ENCODE data around the gene USP37.
A peak's percentile ranks its signal among the peaks of the same experiment; 100 is the strongest.

The USP37 gene, protein sequence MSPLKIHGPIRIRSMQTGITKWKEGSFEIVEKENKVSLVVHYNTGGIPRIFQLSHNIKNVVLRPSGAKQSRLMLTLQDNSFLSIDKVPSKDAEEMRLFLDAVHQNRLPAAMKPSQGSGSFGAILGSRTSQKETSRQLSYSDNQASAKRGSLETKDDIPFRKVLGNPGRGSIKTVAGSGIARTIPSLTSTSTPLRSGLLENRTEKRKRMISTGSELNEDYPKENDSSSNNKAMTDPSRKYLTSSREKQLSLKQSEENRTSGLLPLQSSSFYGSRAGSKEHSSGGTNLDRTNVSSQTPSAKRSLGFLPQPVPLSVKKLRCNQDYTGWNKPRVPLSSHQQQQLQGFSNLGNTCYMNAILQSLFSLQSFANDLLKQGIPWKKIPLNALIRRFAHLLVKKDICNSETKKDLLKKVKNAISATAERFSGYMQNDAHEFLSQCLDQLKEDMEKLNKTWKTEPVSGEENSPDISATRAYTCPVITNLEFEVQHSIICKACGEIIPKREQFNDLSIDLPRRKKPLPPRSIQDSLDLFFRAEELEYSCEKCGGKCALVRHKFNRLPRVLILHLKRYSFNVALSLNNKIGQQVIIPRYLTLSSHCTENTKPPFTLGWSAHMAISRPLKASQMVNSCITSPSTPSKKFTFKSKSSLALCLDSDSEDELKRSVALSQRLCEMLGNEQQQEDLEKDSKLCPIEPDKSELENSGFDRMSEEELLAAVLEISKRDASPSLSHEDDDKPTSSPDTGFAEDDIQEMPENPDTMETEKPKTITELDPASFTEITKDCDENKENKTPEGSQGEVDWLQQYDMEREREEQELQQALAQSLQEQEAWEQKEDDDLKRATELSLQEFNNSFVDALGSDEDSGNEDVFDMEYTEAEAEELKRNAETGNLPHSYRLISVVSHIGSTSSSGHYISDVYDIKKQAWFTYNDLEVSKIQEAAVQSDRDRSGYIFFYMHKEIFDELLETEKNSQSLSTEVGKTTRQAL

DNA sequence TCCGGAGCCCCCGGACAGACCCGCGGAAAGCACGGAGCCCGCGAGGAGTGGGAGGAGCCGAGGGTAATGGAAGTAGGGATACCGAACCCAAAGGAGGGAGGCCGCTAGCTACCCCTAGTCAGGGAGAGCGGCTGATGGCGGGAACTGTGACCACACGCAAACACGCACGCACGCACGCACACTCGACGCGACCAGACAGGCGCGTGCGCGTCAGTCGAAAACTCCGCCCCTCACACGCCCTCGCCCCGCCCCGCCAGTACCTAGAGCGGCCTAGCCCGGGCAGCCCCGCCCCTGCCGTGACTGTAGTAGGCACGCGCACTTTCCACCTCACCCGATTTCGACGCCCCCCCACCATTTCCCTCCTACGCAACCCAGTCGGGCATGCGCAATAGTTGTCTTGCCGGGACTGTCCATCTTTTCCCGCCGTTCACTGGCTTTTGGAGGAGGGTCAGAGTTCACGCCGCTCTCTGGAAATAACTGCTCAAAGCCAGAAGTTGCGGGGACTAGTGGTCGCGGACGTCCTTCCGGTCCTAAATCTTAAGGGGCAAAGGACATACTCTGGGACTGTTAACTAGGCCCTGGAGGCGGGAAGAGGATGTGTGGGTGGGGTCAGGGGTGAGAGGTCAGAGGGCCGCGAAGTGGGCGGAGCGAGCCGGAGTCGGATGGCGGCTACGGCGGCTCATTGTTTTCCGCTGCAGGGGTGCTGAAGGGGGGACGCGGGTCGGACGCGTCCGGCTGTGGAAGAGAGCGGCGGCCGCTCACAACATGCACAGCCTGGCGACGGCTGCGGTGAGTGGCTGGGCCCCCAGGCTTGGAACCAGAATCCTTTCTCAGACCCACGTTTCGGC, at the start of gene USP37, which contains the start of gene CNOT9:
TSS of gene USP37 (minus strand) at position 162 of the 848 bp plus-strand sequence. CDS start 9,698 bp downstream, outside the sequence.
TSS of gene CNOT9 (plus strand) at position 650 of the 848 bp plus-strand sequence. CDS start at position 766, 116 bp downstream.
- peak; percentile 98 for DNase-seq

DNA sequence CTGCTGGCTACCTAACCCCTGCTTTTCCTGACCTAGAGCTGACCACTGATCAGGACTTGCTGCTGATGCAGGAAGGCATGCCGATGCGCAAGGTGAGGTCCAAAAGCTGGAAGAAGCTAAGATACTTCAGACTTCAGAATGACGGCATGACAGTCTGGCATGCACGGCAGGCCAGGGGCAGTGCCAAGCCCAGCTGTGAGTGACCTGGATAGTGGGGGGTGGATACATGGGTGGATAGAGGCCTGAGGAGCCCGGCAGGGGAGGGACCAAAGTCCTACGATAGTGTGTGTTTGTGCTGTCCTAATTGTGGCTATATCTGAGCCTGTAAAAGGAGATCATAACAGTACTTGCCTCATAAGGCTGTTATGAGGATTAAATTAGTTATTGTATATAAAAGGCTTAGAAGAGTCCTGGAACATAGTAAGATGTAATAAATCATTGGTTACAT, 47.7 kb upstream of the USP37 start:
- DNase-seq: no peak

DNA sequence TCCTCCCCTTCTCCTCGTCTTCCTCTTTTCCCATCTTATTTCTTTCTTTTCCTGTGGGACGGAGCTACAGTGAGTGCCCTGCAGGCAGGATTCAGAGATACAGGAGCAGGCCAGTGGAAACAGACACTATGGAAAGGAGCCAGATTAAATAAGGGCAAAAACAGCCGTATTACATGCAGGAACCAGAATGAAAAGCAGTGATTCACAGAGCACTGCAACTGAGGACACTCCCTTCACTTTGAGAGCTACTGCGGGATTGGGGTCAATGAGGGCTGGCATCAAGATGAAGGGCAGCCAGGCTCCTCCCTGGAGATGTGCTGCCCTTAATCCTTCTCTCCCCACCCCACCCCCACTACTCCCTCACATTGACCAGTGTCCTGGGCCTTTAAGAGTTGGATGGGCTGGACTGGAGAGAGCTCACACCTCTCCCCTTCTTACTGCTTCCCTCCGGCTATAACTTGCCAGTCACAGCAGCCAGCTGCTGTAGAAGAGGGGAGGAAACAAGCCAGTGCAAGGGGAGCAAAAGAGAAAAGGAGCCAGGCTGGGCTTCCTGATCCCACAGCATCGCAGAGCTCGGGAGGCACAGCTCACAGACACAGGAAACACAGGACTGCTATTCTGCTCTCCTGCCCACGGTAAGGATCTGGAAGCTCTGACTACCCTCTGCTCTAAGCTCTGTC, 39.4 kb upstream of the USP37 start, which contains the start of gene PLCD4:
TSS of gene PLCD4 (plus strand) at position 464 of the 680 bp plus-strand sequence. CDS start 7,841 bp downstream, outside the sequence.
- DNase-seq: no peak

DNA sequence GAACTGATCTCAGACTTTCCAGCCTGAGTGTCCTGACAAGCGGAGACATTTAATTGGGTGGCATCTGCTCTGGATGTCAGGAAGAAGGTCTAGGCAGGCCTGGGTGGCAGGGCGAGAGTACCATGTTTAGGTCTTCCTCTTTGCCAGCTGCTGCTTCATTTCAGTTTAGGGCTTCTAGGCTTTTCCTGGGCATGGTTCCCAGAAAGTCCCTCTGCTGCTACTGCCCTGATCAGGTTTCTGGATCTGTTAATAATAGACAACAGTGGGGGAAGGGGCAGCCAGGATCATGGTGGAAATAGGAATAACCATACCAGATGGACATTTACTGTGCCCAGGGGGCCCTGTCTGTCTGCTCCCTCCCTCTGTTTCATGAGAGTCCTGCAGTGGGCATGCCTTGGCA, 37.3 kb upstream of the USP37 start:
- no peak for DNase-seq

DNA sequence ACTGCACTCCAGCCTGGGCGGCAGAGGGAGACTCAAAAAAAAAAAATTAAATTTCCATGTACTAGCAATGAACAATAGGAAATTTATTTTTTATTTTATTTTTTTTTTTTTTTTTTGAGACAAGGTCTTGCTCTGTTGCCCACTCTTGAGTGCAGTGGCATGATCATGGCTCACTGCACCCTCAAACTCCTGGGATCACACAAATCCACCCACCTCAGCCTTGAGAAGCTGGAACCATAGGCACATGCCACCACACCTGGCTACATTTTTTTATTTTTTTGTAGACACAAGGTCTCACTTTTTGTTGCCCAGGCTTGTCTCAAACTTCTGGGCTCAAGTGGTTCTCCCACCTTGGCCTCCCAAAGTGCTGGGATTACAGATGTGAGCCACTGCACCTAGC, 17.4 kb upstream of the USP37 start:
- DNase-seq: no peak

DNA sequence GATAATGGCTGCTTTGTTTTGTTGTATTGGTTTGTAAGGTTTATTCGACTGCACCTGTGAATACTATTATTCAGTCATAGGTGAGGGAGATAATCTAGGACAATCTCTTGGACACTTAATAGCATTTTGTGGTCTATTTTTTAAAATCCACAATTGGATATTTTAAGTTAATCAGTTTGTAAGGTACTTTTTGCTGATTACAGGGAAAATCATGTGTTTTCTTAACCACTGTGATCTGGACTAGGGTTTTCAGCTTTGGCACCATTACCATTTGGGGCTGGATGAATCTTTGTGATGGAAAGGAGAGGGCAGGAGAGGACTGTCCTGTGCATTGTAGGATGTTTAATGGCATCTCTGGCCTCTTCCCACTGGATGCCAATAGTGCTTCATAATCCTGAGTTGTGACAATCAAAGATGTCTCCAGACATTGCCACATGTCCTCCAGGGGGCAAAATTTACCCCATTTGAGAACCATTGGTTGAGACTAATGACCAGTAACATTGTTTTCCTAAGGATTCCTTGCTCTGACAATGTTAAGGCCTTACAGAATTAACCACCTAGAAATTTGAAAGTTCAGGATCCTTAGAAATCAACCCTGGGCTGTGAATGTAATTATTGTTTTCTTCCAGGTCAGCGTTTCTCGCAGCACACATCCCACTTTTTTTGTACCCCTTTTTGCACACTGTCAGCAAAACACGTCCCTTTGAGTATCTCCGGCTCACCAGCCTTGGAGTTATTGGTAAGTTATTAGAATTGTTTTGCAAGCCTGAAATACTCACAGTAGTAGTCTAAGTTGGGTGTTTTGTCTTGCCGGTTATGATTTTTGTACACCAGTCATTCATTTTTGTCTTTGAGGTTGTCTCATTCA, 16.1 kb upstream of the USP37 start:
- DNase-seq: no peak

DNA sequence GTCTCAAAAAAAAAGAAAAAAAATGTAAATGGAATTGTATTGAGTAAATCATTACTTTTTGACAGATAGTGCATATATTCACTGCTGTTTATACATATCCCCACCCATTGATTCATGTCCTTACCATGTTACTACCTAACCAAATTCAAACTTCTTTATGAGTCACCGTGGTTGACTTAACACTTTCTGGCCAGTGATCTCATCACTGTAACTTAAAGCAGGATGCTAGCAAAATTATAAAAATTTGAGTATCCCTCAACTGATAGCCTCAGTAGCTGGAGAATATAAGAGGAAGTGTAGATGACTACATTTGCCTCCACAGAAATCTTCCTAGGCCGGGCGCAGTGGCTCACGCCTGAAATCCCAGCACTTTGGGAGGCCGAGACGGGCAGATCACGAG, 13.9 kb upstream of the USP37 start:
- no peak for DNase-seq

DNA sequence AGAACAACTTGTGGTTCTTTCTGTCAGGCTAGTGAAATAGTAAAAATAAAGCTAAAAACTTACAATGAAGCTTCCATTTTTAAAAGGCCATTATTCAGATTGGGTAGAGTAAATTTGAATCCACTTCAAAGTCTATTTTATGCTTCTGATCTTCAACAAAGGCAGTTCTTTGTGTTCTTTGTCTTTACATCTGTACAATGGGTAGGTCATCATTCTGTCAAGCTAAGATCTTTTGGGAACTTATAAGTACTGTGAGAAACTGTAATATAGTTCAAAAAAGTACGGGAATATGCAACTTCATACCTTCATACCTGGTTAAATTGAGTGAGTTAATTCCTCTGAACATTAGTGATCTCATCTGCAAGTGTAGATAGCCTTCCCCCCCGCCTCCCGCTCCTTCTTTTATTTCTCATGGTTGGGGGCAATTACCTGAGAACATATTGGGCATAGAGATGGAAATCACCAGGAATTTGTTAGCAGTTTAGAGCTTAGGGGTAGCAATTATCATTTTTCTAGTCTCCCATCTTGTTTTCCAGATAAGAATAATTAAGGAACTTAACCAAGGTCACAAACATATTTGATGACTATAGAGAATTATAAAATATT, 10.2 kb upstream of the USP37 start:
- no peak for DNase-seq

DNA sequence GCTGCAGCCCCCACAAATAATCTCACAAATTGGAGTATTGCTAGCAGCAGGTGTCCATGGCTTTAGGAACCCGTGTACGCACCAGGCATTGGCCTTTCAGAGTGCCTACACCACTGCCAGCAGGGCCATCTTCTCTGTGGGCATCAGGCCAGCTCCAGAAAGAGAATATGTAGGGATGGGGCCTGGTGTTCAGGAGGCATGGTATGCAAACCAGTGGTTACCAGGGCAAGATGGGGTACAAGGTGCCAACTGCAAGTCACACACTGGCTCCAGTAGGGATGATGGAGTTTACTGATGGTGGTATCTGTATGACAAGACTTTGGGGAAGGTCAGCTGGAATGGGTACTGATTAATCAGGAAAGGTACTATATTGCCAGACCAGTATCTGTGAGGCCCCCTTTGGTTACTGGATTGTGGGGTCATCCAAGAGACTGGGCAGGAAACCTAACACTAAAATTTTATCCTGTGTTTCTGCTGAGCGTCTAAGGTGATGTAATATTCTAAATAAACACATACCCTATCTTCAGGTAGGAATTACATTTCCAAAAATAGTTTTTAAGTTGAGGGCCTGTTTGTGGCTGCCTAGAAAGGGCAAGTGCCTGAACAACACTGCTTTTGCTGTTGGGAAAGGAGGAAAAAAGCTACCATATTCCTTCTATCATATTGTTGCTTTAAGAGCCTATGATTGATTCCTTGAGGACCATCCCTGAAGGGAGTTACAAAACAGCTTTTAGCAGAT, 9.5 kb upstream of the USP37 start:
- no peak for DNase-seq

DNA sequence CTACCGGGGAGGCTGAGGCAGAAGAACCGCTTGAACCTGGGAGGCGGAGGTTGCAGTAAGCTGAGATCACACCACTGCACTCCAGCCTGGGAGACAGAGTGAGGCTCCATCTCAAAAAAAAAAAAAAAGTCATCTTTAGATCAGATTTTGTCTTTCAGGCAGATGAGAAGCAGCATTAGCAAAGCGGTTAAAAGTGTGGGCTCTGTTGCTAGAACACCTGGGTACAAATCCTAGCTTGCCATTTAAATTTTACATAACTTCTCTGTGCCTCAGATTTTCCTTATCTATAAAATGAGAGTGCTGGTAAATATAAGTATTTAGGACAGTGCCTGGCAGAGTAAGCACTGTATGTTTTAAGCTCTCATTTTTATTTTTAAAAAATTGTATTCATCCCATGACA, 8.7 kb upstream of the USP37 start:
- DNase-seq: no peak

DNA sequence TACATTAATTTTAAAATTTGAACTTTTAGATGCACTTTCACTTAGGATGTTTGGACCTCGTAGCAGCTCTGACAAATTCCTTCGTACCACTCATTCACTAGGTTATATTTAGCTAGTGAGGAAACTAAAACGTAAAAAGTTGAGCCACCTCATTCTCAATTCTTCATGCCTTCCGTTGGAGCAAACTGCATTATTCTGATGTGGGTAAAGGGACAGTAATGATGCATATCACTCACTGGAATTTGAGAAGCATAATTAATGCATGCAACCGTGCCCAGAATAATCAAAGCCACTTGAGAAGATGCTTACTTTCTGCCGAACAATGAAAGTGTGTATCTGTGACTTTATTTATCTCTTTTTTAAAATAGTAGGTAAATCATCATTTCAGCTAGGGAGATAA, 2.7 kb upstream of the USP37 start:
- DNase-seq: no peak

DNA sequence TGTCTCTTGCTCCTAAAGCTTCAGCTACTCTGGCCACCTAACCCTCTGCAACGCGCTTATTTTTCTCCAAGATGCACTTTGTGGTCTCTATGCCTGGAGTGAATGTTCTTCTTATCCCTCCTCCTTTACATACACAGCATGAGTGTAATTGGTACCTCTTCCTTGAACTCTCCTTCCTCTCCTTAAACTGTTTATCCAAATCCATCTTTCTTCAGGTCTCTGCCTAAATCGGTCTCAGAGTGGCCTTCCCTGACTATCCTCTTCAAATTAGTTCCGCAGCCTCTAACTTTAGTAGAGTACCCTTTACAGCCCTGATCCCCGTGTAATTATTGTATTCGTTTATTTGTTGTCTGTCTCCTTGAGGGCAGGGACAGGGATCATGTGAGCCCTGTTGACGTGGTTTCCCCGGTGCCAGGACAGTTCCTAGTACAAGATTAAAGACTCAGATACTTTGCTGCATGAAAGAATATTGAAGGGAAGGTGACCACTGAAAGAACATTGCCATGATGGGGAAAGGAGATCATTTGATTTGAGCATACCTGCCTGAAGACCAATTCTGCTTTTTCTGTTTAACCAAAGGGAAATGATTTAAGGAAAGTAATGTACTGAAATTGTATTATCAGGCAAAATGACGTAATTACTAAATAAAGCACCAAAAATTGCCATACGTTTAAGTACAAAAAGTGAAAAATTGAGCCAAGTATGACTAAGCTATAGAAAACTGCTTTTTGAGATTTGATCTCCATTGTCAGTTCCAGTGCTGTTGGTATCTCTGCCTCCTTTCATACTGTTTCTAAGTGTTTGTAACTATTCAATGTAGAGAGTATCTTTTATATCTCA, 1.7 kb upstream of the USP37 start:
- DNase-seq: no peak

DNA sequence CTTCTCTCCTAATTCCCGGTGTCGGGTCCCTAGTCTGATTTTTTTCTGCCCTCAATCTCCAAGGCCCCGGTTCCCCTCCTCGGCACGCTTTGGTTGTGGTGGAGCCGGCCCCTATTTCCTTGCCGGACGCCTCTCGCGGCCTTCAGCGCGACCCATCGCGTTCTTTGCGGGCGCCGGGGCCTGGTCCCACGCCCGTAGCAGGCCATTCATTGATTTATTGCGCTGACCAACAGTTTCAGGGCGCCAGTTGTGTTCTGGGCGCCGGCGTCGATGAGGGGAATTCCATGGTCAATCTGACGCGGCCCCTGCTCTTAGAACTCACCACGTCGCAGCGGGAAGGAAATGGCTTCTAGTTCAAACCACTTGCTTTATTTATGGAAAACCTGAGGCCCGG, 884 bp upstream of the USP37 start:
- DNase-seq: no peak

DNA sequence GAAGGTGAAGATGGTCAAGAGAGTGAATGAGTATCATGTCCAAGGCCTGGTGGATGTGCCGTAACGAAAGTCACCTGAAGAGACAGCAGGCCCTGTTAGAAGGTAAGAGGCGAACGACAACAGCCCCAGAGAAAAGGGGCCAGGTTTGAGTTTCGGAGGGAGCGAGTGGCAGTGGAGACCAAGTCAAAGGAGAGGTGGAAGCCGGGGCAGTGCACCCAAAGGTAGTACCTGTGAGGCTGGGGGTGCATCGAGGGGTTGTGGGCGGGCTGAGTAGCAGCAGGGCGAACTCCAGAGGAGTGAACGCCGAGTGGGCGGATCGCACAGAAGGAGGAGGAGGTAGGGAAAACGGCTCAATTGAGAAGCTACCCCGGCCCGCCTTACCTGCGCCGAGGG, 358 bp downstream of the USP37 start:
- no peak for DNase-seq

DNA sequence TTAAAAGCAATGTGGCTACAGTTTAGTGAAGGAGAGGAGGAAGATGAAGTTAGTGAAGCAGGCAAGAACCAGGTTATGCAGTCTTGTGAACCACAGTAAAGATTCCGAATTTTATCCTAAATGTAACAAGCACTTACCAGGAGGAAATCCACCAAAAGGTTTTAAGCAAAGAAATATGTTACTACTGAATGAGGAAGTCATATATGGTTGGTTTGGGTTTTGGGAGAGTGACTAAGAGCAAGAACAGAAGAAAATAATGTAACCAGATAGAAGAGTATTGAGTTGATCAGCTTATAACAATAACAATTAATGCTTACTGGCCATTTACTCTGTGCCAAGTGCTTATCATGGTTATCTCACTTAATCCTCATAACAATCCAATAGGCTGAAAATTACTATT, 1.9 kb downstream of the USP37 start:
- no peak for DNase-seq

DNA sequence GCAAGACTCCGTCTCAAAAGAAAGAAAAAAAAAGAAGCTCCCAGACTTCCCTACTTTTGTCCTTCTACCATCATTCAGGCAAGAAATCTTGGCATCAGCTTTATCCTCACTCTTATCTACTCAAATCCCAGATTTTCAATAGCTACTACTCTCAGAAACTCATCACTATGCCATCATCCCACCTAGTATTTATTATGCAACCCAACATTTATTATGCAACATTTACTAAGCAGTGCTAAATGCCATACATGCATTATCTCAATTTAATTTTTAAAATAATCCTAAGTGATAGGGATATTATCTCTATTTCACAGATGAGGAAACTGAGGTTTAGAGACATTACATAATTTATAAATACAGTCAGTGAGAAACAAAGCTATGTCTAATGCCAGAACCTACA, 4.1 kb downstream of the USP37 start:
- DNase-seq: no peak

DNA sequence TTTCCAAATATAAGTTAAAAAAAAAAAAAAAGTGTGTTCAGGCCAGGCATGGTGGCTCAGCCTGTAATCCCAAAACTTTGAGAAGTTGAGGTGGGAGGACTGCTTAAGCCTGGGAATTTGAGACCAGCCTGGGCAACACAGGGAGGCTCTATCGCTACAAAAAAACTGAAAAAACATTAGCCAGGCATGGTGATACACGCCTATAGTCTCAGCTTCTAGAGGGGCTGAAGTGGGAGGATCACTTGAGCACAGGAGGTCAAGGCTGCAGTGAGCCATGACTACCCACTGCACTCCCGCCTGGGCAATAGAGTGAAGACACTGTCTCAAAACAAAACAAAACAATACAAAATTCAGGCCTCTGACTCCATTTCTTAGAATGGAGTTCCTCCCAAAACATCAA, 9.2 kb downstream of the USP37 start:
- DNase-seq: no peak

DNA sequence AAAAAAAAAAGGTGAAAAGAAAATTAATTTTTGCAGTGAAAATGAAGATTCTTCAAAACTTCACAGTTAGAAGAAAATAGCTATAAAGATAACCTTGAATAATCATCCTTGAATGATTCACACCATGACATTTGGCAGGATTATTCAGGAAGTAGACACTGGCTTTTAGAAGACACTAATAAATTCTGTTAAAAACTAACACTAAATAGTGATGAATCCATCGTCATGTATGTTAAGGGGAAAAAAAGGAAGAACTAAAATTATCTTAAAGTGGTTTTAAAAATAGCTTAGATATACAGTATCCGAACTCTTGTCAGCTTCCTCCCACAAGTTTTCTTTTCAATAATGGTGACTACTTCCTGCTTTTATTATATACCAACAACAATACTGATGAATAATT, 10.2 kb downstream of the USP37 start:
- DNase-seq: no peak

DNA sequence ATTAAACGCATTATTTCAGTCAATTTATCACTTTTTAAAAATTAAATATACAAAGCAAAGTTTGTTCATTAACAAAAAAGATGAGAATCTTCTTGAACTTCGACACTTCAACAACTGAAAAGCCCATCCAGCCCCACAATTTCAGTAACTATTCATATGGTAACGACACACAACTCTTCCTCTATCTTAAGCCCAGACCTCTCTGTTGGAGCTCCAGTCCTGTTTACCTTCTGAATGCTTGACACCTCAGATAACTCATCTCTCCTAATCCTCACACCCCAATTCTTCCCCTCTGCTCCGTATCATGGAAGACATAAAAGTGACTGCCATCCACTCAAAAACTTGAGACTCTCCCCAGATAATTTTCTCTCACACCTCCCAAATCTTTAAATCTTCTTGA, 12.6 kb downstream of the USP37 start:
- no peak for DNase-seq
